A204.1 (cell line): ENCODE measurements around the gene BCAS1.

Experiments
- FAIRE-seq: peaks from 2 replicates; lab custom pipeline; 2012; peaks lifted over from hg19 to GRCh38; lab: Jason Lieb, UNC

Gene BCAS1, protein sequence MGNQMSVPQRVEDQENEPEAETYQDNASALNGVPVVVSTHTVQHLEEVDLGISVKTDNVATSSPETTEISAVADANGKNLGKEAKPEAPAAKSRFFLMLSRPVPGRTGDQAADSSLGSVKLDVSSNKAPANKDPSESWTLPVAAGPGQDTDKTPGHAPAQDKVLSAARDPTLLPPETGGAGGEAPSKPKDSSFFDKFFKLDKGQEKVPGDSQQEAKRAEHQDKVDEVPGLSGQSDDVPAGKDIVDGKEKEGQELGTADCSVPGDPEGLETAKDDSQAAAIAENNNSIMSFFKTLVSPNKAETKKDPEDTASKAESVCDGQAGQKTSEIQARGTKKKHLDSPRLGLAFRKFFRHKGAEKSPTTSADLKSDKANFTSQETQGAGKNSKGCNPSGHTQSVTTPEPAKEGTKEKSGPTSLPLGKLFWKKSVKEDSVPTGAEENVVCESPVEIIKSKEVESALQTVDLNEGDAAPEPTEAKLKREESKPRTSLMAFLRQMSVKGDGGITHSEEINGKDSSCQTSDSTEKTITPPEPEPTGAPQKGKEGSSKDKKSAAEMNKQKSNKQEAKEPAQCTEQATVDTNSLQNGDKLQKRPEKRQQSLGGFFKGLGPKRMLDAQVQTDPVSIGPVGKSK

DNA sequence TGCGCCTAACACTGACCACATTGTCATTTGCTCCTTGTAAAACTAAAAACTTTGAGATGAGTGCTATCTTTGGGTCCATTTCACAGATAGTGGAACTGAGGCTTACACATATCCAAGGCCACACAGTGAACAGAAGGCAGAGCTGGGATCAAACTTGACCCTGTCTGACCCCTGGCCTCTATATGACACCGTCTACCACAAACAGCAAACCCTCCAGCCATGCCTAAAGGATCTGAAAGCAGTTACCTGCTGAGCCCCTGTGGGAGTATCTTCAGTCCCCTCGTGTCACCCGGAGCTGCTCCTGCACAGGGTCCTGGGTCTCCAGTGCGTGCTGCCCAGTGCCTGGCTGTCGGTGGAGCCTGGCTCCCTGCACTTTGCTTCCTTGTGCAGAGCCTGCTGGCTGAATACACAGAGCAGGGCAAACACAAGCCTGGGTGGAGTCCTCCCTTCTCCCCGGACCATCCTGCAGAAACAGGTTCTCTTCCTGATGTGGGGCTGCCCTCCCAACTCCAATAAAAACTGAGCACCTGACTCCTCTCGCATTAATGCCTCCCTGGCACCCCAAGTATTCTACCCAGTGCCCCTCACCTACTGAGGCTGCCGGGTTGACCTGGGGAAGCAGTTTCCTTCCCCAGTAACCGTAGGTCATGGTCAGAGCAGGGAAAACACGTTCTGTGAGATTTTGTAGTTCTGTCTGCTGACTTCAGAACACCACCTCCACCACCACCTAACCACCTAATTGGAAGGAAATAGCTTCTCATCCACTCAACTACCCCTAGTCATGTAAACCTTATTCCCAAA is at the start of gene BCAS1:
Gene BCAS1, minus strand, starts transcription at position 408 of the 801 bp plus-strand sequence. CDS start 11,876 bp downstream, outside the sequence.
- FAIRE-seq: no peak

- no peak for FAIRE-seq
Measured at GRCh38 chr20:54119744-54120143, 49.4 kb upstream of the BCAS1 start.

- FAIRE-seq: no peak
Measured at GRCh38 chr20:54118220-54119001, 48.0 kb upstream of the BCAS1 start.

DNA sequence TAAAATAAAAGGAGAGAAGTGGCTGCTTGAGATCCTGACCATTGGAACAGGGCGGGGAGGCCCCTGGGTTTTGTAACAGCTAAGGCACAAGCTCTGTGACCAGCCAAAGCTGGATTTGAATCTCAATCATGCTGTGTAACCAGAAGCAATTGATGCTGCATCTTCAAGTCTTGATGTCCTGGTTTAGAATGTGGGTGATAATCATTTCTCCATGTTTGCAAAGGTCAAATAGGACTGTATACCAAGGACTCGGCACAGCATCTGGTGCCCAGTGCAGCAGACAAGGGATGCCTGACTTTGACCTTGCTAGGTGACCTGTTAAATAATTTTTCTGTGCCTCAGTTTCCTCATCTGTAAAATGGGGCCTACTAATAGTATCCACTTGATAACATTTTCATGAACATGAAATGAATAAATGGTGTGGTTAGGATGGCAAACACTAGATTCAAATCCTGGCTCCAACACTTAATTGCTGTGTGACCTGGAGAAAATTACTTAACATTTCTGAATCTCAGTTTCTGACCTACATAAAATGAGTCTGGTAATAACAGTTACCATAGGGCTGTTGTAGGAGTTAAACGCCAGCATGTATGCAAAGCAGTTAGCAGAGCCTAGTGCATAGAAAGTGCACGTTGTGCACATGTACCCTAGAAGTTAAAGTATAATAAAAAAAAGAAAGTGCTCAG is 46.3 kb upstream of the BCAS1 start:
- no peak for FAIRE-seq

DNA sequence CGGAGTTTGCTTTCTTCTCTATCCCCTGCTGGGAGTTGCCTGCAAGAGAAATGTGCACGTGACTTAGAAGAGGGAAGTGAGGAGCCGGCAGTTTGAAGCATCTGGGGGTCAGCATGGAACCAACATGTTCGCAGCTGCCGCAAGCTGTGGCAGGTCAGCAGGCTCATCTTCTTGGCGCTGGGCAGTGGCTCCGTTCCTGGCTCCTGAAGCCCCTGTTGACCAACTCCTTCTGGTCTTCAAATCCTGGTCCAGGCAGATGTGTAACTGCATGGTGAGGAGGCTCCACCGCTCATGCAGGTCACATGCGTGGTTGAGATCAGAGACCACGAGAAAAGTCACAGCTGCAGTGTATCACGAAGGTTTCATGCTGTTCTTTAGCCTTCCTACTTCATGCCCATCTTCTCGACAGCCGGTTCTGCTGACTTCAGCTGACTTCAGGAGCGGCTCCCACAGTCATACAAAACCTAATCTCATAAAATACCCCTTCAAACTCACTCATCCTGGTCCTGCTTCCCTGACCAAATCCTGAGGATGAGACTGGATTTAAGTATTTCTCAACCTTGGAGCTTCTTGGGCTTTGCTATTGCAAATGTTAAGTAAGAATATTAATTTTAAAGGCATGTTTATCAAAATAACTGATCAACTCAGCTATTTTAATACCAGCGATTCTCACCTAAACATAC is 44.9 kb upstream of the BCAS1 start:
- no peak for FAIRE-seq

DNA sequence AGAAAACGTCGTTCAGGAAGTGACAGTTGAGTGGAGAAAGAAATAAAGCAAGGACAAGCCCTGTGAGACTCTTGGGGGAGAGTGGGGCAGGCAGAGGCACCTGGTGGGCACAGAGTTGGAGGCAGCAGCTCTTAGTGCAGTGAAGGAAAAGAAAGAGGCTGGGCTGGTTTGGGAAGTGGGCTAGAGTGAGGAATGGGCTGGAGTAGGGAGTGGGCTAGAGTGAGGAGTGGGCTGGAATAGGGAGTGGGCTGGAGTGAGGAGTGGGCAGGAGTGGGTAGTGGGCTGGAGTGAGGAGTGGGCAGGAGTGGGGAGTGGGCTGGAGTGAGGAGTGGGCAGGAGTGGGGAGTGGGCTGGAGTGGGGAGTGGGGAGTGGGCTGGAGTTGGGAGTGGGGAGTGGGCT is 43.7 kb upstream of the BCAS1 start:
- FAIRE-seq: no peak

GRCh38 chr20:54113566-54113965 is 43.2 kb upstream of the BCAS1 start:
- no peak for FAIRE-seq

DNA sequence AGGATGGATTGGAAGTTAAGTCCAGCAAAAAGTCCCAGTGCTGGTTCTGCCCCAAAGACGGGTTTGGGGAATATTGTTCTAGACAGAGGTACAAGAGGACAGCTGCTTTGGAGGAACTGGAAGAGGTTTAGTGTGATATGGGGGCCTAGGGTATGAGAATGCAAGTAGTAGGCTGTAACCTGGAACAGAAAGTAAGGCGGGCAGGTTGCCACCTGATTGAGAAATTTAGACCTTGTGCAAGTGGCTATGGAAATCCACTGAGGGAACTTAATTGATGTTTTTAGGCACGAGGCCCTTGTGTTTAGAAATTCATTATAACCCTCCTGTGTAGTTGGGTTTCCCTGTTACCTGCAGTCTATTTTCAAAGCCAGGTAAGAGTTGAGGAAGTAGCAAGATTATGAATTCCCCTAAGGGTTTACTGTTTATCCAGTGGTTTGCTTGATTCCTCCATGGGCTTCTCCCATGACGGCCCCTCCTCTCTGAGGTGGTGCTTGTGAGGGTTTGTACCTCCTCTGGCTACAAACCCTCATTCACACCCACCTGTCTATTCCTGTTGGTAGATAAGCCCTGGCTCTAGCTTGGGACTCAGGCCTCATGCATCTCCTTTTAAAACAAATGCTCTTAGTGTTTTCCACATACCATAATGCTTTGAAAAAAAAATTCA is 42.0 kb upstream of the BCAS1 start:
- no peak for FAIRE-seq

DNA sequence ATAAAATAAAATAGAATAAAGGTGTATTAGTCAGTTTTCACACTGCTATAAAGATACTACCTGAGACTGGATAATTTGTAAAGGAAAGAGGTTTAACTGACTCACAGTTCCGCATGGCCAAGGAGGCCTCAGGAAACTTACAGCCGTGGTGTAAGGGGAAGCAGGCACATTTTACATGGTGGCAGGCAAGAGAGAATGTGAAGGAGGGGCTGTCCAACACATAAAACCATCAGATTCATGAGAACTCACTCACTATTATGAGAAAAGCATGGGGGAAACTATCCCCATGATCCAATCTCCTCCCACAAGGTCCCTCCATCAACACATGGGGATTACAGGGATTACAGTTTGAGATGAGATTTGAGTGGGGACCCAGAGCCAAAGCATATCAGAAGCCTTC is 41.1 kb upstream of the BCAS1 start:
- FAIRE-seq: no peak

- FAIRE-seq: no peak
Measured at GRCh38 chr20:54110457-54110856, 40.1 kb upstream of the BCAS1 start.

GRCh38 chr20:54110041-54110440 is 39.6 kb upstream of the BCAS1 start:
- no peak for FAIRE-seq

DNA sequence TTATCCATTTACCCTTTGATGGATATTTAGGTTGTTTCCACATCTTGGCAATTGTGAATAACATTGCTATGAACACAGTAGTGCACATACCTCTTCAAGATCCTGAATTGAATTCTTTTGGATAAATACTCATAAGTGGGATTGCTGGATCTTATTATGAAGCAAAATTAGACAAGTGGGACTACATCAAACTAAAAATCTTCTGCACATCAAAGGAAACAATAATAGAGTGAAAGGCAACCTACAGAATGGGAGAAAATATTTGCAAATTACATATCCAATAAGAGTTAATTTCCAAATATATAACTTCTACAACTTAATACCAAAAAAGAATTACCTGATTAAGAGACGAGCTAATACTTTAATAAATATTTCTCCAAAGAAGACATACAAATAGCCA is 38.4 kb upstream of the BCAS1 start:
- FAIRE-seq: no peak

- no peak for FAIRE-seq
Measured at GRCh38 chr20:54108326-54108642, 37.9 kb upstream of the BCAS1 start.

DNA sequence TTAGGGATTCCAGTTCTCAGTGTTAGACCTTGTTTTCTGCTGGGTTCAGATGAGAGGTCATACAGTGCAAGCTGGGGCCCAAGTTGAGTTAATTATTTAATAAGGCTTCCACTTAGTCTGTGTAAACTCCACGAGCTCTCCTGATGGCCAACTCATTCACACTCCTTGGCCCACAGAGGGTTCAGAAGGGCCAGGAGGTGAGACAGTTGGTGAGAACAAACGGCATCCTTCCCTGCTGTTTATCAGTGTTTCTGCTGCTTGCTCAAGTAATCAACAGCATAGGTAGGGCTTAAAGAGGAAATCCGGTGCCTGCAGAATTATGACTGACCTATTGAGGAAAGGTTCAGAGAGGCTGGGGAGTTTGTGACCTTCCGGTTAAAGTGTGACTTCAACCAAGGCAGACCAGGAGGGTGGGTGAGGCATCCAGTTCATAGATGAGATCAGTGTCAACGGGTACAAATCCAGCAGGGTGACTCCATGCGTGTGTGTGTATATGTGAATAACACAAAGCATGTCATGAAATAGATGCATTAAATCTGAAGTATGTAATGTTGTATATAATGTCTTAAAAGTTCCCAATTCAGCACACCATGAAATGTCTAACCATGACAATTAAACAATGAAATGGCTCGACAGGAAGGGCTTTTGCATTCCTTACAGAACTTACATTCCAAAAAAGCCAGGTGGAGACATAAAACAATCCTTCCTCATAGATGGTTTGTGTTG is 37.4 kb upstream of the BCAS1 start:
- FAIRE-seq: no peak

GRCh38 chr20:54107181-54107580 is 36.8 kb upstream of the BCAS1 start:
- FAIRE-seq: no peak

DNA sequence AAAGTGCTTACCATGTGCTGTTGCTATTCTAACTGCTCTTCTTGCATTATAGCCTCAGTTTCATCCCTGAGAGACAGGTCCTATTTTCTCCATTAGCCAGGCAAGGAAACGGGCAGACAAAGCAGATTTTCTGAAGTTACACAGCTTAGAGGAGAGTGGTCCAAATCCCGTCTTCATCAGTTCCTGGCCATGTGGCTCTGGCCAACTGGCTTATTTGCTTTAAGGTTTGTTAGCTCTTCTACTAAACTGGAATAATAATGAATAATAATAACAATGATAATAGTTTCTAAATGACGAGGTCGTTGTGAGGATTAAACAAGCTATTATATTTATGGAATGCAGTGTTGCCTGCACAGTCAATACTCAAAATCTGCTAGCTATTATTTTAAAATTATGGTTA is 35.8 kb upstream of the BCAS1 start:
- FAIRE-seq: no peak

GRCh38 chr20:54105653-54106052 is 35.3 kb upstream of the BCAS1 start:
- no peak for FAIRE-seq

GRCh38 chr20:54104781-54105180 is 34.4 kb upstream of the BCAS1 start:
- FAIRE-seq: no peak

- FAIRE-seq: no peak
Measured at GRCh38 chr20:54103762-54104600, 33.6 kb upstream of the BCAS1 start.
